HG02798 (cell line): ENCODE data around the gene NTN1.

Experiments
- ATAC-seq: cut with Tn5 transposase; IDR thresholded peaks from one replicate; pipeline ENCODE4 v1.9.1; 2021; ENCODE audit warnings: mild to moderate bottlenecking; ENCODE audit not compliant: unreplicated experiment, poor library complexity

Gene NTN1

DNA sequence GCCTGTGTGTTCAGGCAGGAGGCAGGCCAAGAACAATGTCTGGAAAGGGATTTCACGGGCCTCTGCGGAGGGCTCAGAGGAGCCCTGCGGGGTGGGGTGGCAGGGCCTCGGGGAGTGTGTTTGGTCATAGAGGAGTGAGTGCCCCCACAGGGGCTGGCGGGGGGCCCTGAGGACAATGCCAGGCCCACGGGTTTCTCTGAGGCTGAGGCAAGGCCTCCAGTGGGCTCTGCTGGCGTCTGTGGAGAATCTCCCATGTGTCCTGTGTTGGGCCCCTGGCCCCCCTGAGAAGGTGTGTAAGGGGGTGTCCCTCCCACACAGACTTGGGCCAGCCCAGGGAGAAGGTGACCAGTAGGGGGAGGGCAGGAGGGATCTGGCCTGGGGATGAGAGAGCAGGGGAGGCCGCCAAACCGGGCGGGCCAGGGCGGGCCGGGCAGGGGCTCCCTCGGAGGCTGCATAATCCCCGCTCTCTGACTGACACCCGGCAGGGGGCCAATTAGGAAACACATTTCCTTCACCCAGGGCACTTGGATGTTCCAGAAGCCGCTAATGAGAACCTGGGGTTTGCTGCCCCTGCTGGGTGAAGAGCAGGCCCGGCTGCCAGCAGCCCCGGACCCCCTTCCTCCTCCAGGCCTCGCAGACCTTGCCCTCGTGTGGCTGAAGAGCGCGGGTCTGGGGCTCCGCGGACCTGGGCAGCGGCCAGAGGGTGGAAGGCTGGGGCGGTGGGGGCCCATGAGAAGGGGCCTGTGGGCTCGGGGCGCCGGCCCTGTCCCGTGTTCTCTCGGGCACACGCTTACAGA lies 204.2 kb downstream of the NTN1 start:
- no peak for ATAC-seq

DNA sequence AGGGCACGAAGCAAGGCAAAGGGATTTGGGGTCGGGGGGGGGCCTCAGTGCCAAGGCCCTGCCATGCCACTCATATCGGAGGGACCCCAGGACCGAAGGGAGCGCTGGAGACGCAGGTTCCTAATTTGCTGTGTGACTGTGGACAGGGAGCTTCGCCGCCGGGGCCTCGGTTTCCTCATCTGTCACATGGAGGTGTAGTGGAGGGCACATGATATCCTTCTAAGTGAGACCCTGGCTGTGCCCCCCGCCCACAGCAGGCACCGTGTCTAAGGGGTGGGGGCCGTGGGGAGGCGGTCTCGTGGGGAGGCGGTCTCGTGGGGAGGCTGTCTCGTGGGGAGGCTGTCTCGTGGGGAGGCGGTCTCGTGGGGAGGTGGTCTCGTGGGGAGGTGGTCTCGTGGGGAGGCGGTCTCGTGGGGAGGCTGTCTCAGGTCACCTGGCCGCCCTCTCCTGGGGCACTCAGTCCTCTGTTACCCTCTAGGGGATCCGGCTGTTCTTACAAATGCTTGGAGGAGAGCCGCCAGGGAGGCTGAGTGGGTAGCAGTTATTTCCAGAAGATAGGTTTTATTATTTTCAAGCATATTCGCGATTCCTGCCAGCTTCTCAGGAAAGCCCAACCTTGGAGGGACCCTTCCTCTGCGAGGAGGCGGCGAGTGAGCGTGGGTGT lies 205.0 kb downstream of the NTN1 start:
- no peak for ATAC-seq

DNA sequence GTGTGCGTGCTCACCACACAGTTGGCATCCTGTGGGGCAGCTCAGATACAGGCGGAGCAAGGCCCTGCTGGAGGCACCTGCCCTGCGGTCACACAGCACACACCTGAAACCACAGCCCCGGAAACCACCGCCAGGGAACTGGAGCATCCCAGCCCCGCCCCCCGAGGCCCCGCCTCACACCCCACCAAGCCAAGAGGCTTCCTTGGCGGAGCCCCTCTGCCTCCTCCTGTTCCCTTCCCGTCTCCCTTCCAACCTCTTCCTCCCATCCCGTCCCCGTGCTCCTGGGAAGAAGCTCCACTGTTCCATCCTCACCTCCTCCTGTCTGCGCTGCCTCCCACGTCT lies 205.5 kb downstream of the NTN1 start:
- no peak for ATAC-seq

DNA sequence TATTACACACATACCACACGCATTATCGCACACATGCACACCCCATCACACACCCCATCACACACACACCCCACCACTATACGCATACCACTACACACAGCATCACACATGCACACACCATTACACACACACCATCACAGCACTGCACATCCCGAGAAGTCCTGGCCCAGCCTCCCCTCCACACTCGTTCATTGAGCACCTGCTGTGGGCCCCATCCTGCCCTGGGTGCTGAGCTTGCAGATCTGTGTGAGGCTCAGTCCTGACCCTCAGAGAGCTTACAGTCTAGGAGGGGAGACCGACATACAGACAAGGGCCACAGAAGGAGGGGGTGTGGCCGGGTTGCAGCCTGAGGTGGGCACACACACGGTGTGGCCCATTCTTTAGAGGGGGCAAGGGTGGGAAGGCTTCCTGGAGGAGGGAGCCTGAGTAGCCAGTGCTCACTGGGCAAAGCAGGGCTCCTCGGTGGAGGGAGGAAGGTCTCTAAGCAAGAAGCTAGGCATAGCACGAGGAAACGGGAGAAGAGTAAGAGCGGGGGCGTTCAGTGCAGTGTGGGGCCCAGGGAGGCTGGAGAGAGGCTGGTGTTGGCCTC lies 206.6 kb downstream of the NTN1 start:
- ATAC-seq = no peak

DNA sequence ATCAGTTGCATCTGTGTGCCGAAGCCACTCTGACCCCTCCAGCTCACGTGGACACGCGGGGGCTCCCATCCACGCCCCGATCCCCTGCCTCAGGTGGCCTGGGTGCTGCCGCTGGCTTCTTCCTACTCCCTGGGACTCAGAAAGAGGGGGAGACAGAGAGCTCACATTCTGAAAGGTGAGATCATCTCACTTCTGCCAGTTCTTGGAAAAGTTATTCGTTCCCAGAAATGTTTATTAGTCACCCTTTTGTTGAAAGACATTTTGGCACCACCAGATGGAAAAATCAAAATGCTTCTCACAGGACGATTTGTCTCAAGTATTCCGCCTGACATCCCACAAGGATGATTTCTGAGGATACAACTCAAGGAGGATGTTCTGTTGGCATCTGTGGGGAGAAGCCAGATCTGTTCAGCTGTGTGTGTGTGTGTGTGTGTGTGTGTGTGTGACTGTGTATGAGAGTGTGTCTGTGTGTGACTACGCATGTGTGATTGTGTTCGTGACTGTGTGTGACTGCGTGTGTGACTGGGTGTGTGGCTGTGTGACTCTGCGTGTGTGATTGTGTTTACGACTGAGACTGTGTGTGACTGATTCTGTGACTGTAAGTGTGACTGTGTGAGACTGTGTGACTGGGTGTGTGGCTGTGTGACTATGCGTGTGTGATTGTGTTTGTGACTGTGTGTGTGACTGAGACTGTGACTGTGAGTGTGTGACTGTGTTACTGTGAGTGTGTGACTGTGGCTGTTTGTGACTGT lies 207.3 kb downstream of the NTN1 start:
- ATAC-seq = no peak

DNA sequence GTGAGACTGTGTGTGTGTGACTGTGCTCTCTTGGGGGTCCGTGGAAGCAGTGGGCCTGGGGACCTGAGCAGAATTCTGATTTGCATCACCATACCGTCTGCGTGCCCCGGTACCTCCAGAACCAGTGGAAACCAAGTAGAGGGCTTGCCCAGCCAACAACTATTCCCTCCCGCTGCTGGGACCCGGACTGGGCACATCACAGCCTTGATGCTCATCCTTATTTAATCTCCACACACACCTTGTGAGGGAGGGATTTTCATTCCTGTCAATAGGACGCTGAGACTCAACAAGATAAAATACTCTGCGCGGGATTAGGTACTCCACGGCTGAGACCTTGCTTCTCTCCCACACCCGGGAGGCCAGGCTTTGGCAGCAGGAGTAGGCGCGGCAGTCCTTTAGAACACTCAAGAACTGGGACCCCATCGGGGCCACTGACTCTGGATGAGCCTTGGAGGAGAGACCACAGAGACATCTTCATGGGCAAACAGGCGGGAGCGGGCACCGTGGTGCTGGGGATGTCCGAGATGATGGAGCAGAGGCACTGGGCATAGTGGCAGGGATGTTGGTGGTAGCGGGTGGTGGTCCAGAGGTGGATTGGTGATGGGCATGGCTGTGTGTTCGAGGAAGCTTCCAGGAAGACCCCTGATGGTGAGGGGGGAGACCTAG lies 208.0 kb downstream of the NTN1 start:
- no peak for ATAC-seq

DNA sequence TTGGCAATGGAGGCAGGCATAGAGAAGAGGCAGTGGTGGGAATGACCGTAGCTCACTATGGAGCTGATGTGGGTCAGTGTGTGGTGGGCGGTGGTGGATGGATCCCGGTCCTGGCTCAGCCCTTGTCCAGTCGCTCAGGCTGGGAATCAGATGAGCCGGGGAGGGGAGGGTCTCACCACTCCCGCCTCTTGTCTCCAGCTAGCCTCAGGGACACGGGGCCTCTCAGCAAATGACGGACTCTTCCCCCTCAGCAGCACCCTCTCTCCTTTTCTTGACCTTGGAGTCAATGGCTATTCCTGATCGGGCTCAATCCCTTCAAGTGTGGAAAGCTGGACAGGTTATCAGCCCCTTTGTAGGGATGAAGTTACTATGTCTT lies 208.5 kb downstream of the NTN1 start:
- ATAC-seq = no peak

DNA sequence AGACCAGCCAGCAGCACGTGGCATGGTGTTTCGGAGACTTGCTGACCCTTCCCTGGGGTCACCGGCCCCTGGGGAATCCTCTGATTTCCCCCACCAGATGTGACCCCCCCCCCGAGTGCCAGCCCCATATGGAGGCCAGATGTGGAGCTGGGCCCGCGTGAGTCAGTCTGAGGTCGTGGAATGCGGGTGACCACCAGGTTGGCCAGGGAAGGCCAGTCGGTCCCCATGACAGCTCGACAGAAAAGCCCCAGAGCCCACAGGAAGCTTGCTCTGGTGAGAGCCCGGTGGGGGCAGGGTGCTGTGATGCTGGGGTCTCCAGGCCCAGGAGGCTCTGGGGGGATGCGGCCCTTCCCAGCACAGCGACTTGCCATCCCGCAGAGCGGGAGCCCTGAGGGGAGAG lies 209.0 kb downstream of the NTN1 start:
- no peak for ATAC-seq

DNA sequence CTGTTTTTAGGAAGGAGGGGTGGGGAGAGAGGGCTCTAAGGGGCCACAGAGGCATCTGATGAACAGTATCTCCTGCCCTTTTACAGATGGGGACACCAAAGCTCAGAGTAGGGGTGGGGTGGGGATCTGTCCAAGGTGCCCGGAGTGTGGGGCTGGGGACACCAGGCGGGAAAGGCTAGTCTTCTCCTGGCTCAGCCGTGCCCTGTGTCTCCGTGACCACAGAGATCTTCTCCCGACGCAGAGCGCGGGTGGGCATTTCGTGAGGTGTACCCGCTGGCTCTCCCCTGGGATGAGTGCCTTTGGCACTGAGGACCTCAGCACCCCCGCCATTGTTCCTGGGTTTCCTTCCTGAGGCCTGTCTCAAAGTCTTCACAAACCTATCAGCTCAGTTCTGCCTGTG lies 209.6 kb downstream of the NTN1 start:
- no peak for ATAC-seq

DNA sequence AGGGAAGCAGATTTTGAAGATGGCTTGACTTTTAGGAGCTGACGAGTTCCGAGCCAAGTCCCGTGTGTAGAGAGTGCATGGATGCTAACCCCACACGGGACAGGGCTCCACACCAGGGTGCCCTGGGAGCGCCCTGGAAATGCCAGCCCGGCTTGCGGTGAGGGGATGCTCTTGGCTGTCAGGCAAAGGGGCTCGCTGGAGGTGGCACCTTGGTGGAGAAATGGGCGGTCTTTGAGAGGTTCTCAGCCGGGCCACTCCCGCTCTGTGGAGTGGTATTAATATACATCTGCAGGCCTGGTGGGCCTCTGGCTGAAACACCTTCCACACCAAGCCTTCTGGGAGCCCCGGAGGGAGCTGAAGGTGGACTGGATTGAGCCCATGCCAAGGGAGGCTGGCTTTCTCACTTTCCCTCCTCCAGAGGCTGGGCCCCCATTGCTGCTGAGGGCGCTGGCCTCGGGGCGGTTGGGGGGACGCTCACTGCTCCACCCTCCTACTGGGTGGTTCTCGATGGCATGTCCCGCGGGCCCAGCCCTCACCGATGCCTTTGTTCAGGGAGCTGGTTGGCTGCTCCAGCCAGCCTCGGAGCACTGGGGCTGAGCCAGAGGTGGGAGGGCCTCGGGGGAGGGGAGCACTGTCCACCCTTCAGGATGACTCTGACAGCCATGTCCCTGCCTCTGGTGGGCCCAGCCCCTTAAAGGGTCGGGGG lies 210.3 kb downstream of the NTN1 start:
- ATAC-seq = no peak

DNA sequence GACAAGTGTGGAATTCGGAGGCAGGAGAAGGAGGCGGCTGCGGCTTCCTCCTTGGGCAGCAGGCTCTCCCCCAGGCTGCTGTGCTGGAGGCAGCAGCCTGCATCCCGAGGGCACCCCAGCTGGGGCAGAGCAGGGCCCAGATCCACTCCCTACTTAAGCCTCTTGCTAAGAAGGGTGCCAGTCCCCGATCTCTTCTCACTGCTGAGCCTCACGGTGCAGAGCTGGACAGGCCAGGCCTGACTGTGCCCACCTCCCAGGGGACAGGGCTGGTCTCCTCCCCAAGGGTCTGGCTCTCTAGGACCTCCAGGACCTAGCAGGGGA lies 210.8 kb downstream of the NTN1 start:
- ATAC-seq = no peak

DNA sequence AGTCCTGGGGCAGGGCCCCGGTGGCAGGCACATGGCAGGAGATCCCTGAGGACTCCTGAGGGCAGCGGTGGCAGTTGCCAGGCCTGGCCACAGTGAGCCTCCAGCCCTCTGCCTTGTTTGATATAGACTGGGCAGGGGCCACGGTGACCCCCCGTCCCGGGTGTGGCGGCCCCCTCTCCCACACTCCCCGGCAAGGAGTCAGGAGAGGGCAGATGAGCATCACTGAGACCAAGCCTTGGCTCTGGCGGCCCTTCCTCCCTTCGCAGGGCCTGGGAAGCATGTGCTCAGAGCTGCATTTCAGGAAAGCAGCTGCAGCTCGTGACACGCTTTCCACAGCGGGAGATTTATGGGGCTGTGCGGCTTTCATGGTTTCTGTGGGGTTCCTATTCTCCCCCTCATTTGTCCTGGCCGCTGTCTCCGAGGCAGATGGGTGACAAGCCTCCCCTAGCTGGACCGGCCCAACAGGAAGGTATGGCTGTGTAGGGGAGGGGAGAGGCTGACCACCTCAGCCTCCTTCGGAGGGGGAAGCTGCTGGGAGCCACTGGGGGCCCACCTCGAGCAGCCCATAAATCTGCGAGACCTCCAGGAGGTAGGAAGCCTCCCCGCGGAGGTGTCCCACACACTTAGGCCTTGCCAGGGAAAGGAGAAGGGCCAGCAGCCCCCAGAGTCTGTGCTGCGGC lies 211.4 kb downstream of the NTN1 start:
- no peak for ATAC-seq

DNA sequence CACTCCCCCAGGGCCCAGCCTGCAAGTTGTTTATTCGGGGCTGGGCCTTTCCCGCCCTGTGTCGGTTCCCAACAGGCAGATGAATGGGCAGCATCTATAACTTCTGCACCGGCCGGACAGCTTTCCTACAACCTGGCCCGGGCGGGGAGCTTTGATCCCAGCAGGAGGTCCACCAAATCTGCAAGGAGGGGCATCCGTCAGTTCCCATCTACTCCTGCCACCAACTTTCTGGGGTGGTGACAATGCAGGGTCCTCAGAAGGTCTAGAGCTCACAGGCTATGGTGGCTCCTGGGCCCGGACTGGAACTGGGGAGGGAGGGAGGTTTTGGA lies 211.9 kb downstream of the NTN1 start:
- no peak for ATAC-seq

DNA sequence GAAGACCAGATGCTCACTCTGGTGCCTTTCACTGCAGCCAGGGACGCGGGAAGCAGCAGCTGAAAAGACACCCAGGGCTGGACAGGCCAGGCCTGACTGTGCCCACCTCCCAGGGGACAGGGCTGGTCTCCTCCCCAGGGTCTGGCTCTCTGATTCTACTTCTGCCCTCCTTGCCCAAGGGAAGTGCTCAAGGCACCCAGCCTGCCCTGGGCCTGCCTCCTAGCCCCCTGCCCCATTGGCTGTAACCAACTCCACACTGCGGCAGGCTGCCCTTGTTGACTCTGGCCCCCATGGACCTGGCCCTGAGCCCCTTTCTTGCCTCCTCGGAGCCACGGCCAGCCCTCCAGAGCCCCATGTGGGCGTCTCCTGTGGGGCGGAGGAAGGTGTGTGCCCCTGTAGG lies 212.5 kb downstream of the NTN1 start:
- ATAC-seq = no peak

DNA sequence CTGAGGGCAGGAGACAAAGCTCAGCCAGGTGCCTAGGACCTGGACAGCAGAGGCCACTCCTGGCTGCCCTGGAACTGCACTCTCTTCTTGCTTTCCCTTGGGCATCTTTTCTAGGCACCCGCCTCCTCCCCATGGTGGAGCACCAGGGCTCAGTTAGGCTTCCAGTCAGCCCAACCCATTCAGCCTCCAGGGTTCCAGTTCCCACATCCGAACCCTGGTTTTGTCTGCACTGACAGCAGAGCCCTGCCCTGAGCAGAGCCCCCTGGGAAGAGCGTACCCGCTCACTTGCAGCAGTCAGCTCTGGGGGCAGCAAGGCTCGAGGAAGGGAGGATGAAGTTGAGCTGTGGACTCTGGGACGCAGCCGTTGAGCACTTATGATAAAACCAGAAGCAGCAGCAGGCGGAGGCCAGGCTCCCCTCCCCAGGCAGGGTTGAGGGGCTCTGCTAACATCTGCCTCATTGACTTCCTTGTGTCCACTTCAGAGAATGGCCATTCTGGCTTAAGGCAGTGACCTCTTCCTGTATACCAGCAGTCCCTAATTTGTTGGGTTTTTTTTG lies 213.2 kb downstream of the NTN1 start:
- ATAC-seq = no peak

DNA sequence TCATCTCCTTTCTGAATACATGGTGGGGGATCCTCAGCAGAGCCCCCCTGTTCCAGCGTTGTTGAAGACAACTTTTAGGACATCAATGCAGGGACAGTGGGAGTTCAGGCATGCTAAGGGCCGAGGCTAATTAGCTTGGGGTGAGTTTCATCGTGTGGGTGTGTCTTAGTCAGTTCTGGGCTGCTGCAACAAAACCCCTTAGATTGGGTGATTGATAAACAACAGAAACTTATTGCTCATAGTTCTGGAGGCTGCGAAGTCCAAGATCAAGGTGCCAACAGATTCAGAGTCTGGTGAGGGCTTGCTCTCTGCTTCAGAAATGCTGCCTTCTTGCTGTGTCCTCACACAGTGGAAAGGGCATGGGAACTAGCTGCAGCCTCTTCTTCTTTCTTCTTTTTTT lies 214.0 kb downstream of the NTN1 start:
- no peak for ATAC-seq

DNA sequence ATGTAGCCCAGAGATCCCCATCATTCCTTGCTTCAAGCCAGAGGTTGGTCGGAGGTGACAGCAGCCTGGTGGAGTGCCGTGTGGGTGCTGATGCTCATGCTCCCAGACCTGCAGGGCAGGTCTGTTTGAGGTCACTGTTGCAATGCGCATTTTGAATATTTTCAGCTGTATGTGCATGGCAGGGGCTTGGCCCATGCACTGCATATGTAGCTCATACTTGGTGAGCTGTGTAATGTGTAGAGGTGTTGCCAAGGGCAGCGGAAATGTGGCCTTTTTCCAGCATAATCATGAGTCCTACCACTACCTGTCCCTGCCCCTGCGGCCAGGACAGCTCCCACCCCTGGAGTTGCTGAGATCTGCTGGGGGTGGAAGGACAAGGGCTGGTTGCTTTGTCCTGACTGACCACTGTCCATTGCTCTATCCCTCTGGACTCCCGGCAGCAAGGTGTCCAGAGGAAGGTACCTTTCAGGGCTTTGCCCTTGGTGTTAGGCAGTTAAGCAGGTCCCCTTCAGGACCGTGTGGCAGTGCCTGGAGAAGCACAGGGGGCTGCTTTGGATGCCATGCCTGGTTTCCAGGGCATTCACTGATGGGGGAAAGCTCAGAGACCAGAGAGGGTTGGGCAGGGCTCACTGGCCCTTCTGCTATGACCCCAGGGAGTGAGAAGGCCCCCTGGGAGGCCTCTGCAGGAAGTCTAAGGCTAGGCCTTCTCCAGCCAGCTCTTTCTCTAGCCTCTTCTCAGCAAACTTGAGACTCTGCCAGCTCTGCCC lies 215.2 kb downstream of the NTN1 start:
- ATAC-seq = no peak

DNA sequence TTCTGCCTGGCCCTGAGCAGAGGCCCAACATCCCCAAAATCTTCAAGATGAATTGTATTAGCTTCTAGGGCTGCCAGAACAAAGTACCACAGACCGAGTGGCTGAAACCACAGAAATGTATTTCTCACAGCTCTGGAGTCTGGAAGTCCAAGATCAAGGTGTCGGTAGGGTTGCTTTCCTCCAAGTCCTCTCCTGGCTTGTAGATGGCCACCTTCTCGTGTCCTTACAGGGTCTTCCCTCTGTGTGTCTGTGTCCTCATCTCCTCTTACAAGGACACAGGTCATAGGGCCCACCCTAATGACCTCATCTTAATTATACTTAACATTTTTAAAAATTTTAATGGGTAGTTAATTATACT lies 215.7 kb downstream of the NTN1 start:
- ATAC-seq = no peak
